A673 (cell line): ENCODE measurements around the gene BCR.

Experiments used
- CTCF ChIP-seq: fragments of 300-800, 200-600 bp; sonication (generic); conservative IDR thresholded peaks from 2 replicates; pipeline ENCODE4 v1.5.1; 2017; ENCODE audit warnings: low read depth, mild to moderate bottlenecking, antibody characterized with exemption, low read length, moderate library complexity, mixed read lengths
- EZH2 ChIP-seq: fragments of 200-600 bp; sonication (generic); IDR thresholded peaks from 2 replicates; pipeline ENCODE4 v1.6.1; 2017; ENCODE audit warnings: borderline replicate concordance, low read depth, mild to moderate bottlenecking, mixed read lengths, antibody characterized with exemption, low read length; ENCODE audit not compliant: poor library complexity, severe bottlenecking

DNA sequence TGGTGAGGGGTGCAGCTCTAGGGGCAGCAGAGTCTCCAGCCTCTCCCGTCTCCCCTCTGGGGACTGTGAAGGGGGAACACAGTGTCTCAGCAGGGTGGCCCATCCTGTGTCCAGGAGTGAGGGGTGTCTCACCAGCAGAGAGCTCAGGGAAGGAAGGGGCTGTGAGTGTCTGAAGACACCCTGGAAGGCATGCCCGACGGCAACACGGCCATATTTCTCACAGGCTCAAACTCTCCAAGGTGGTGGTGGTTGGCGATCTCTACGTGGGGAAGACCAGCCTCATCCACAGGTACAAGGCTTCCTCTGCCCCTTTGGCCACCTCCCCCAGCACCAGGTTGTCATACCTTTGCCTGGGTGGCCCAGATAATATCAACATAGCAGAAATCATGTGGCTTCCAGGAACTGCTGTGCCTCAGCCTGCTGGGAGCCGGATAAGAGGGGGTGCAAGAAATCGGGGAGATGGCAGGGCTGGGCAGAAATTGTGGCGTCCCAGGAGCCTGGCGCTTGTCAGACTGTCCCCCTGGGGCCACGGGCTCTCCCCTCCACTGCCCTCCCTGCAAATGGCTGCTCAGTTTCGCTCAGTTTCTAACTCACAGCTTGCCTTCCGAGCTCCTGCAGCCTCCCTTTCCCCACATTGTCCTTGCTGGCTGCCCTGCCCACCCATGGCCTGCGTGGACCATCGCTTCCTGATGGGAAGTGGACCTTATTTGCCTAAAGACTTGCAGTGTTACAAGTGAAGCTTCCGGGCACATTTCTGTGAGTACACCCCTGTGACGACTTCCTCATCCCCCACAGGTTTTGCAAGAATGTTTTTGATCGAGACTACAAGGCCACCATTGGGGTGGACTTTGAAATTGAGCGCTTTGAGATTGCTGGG is 27.8 kb upstream of the BCR start:
- no peak for TF ChIP-seq CTCF
- TF ChIP-seq EZH2: no peak
